ENCODE results near the gene LHFPL4.

The LHFPL4 gene

GRCh38 chr3:9542182-9542581 lies 11.4 kb downstream of the LHFPL4 start:
- TF ChIP-seq CTCF (IDR thresholded peaks at IDR 0.05; ENCODE audit: low read depth, low read length) = no peak
- in situ Hi-C loops (cut with HindIII; ENCODE audit: low sequenced_read_pairs) = no loop called here
- no peak for DNase-seq (ENCODE audit: low read depth, low spot score)
- H3K4me3 ChIP-seq (ENCODE audit: low read depth, low read length) = no peak overlapping the region

GRCh38 chr3:9536212-9536611 lies 17.4 kb downstream of the LHFPL4 start:
- H3K4me3 ChIP-seq (ENCODE audit: low read depth, low read length) = no peak overlapping the region
- DNase-seq (ENCODE audit: low read depth, low spot score) = no peak
- no peak for TF ChIP-seq CTCF (IDR thresholded peaks at IDR 0.05; ENCODE audit: low read depth, low read length)
- in situ Hi-C loops (cut with HindIII; ENCODE audit: low sequenced_read_pairs) = no loop called here

GRCh38 chr3:9534429-9534828 lies 19.2 kb downstream of the LHFPL4 start:
- no peak for TF ChIP-seq CTCF (IDR thresholded peaks at IDR 0.05; ENCODE audit: low read depth, low read length)
- H3K4me3 ChIP-seq (ENCODE audit: low read depth, low read length) = no peak overlapping the region
- in situ Hi-C loops (cut with HindIII; ENCODE audit: low sequenced_read_pairs) = no loop called here
- DNase-seq (ENCODE audit: low read depth, low spot score) = no peak

- no peak for TF ChIP-seq CTCF (IDR thresholded peaks at IDR 0.05; ENCODE audit: low read depth, low read length)
- no peak overlapping the region for H3K4me3 ChIP-seq (ENCODE audit: low read depth, low read length)
- DNase-seq (ENCODE audit: low read depth, low spot score) = no peak
- in situ Hi-C loops (cut with HindIII; ENCODE audit: low sequenced_read_pairs) = no loop called here
Measured at GRCh38 chr3:9525078-9525477, 28.5 kb downstream of the LHFPL4 start.

GRCh38 chr3:9514956-9515355 lies 38.7 kb downstream of the LHFPL4 start:
- in situ Hi-C loops (cut with HindIII; ENCODE audit: low sequenced_read_pairs) = no loop called here
- DNase-seq (ENCODE audit: low read depth, low spot score) = no peak
- H3K4me3 ChIP-seq (ENCODE audit: low read depth, low read length) = no peak overlapping the region
- no peak for TF ChIP-seq CTCF (IDR thresholded peaks at IDR 0.05; ENCODE audit: low read depth, low read length)

- no peak overlapping the region for H3K4me3 ChIP-seq (ENCODE audit: low read depth, low read length)
- TF ChIP-seq CTCF (IDR thresholded peaks at IDR 0.05; ENCODE audit: low read depth, low read length) = no peak
- in situ Hi-C loops (cut with HindIII; ENCODE audit: low sequenced_read_pairs) = no loop called here
- no peak for DNase-seq (ENCODE audit: low read depth, low spot score)
Measured at GRCh38 chr3:9514306-9514705, 39.3 kb downstream of the LHFPL4 start.

GRCh38 chr3:9512456-9513045 lies 41.1 kb downstream of the LHFPL4 start:
- no peak for TF ChIP-seq CTCF (IDR thresholded peaks at IDR 0.05; ENCODE audit: low read depth, low read length)
- DNase-seq (ENCODE audit: low read depth, low spot score) = no peak
- in situ Hi-C loops (cut with HindIII; ENCODE audit: low sequenced_read_pairs) = no loop called here

More at GRCh38 chr3:9512456-9513045, 41.1 kb downstream of the LHFPL4 start:
- H3K4me3 ChIP-seq (ENCODE audit: low read depth, low read length) = no peak overlapping the region

Data from astrocyte of the spinal cord (primary cell).